Measurements from ENCODE around the gene NRXN3.
A peak's percentile ranks its signal among the peaks of the same experiment; 100 is the strongest.

NRXN3 gene

DNA sequence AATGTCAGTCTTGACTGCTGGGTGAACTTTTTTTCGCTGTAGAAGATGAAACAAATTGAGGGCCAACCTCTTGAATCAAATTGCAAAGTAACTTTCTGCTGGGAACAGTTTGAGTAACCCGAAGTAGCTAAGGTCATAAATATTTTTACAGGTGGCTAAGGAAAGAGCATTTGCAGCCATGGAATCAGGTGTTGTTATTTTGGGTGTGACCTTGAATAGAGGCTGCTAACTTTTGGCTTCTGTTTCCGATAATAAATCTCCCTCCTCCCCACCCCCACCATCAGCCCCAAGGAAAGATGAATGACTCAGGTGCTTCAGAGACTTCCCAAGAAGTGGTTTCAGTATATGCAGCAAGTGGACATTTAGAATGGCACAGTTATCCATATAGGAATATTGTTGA, 1469.4 kb downstream of the NRXN3 start:
- TF ChIP-seq, protein P1, sequence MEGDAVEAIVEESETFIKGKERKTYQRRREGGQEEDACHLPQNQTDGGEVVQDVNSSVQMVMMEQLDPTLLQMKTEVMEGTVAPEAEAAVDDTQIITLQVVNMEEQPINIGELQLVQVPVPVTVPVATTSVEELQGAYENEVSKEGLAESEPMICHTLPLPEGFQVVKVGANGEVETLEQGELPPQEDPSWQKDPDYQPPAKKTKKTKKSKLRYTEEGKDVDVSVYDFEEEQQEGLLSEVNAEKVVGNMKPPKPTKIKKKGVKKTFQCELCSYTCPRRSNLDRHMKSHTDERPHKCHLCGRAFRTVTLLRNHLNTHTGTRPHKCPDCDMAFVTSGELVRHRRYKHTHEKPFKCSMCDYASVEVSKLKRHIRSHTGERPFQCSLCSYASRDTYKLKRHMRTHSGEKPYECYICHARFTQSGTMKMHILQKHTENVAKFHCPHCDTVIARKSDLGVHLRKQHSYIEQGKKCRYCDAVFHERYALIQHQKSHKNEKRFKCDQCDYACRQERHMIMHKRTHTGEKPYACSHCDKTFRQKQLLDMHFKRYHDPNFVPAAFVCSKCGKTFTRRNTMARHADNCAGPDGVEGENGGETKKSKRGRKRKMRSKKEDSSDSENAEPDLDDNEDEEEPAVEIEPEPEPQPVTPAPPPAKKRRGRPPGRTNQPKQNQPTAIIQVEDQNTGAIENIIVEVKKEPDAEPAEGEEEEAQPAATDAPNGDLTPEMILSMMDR (IDR thresholded peaks at IDR 0.05) = no peak
- Mint-ChIP-seq H3K27me3 (ENCODE audit: low read depth, poor library complexity) (peaks cover 4% of the 10 kb centered on the region), H3K4me1 (peaks cover 36% of the 10 kb centered on the region), H3K9me3 (peaks cover 3% of the 10 kb centered on the region), H3K27ac (peak overlapping the region; percentile 60), H3K36me3 (ENCODE audit: low read depth) (no peaks in the 10 kb centered on the region), H3K4me3 (no peak overlapping the region)
- DNase-seq = no peak

DNA sequence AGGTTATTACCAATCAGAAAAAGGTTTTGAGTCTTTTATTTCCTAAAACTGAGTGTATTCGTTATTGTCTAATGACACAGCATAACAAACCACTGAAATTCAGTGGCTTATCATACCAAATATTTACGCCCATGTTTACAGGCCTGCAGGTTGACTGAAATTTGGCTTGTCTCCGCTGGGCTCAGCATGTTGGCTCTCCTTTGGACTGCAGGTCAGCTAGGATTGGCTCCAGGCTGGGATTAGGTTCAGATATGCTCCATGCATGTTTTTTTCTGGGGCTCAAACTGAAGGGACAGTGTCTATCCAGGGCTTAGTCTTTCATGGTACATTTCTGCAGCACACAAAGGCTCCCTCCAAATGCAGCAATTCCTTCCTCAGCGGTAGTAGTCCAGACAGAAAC, 1471.2 kb downstream of the NRXN3 start:
- H3K27ac Mint-ChIP-seq = no peak overlapping the region
- H3K4me3 Mint-ChIP-seq = no peak overlapping the region
- H3K9me3 Mint-ChIP-seq = no peaks in the 10 kb centered on the region
- peaks cover 4% of the 10 kb centered on the region for H3K27me3 Mint-ChIP-seq (ENCODE audit: low read depth, poor library complexity)
- peaks cover 36% of the 10 kb centered on the region for H3K4me1 Mint-ChIP-seq
- no peak for DNase-seq
- no peaks in the 10 kb centered on the region for H3K36me3 Mint-ChIP-seq (ENCODE audit: low read depth)
- TF ChIP-seq, protein P1 (IDR thresholded peaks at IDR 0.05) = no peak

DNA sequence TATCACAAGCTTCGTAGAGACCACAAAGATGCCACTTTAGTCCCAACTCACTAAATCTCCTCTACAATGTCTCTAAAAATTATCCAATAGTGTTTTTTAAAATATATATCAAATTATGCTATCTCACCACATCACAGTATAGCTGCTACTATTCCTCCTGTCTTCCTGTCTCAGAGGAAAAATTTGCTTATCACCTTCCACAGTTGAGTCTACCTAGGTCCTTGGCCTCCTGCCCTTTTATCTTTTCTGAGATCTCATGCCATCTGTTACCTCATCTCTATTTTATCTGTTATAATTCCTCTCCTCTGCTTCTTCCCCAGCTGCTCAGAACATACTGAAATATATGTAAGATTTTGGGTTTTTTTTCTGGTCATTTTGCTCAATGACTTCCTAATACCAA, 1473.0 kb downstream of the NRXN3 start:
- Mint-ChIP-seq H3K9me3 (no peaks in the 10 kb centered on the region), H3K4me1 (peaks cover 33% of the 10 kb centered on the region), H3K4me3 (no peak overlapping the region), H3K36me3 (ENCODE audit: low read depth) (no peaks in the 10 kb centered on the region), H3K27ac (no peak overlapping the region), H3K27me3 (ENCODE audit: low read depth, poor library complexity) (peaks cover 4% of the 10 kb centered on the region)
- TF ChIP-seq, protein P1 (IDR thresholded peaks at IDR 0.05) = no peak
- DNase-seq = no peak

DNA sequence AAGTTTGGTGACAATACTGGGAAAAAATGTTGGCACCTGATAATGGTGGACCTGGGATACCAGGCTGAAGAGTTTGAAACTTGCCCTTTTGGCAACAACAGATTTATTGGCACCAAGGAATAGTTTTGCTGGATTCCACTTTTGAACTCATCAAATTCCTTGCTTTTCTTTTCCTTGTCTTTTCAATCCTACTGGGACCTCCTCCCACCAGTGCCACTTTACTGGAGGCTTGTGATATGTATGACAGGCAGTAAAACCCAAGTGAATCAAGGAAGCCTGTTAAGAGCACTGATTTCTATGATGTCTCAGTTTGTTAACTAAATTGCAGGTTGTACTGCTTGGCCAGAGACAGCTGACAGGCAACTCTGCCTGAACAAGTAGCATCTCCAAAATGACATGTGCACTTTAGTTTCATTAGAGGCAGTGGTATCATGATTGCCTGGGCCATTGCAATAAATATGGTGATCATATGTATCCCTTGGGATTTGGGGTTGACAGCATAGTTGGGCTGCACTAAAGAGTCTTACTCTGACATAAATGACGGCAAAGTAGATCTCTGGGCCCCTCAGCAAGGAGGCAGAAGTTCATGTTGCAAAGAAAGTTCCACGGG, 1475.7 kb downstream of the NRXN3 start:
- H3K36me3 Mint-ChIP-seq (ENCODE audit: low read depth) = peaks cover 4% of the 10 kb centered on the region
- no peak overlapping the region for H3K4me3 Mint-ChIP-seq
- H3K27me3 Mint-ChIP-seq (ENCODE audit: low read depth, poor library complexity) = peaks cover 4% of the 10 kb centered on the region
- H3K4me1 Mint-ChIP-seq = peaks cover 20% of the 10 kb centered on the region
- H3K27ac Mint-ChIP-seq = peak overlapping the region; percentile 68
- TF ChIP-seq, protein P1 (IDR thresholded peaks at IDR 0.05) = no peak
- no peak for DNase-seq
- H3K9me3 Mint-ChIP-seq = no peaks in the 10 kb centered on the region

DNA sequence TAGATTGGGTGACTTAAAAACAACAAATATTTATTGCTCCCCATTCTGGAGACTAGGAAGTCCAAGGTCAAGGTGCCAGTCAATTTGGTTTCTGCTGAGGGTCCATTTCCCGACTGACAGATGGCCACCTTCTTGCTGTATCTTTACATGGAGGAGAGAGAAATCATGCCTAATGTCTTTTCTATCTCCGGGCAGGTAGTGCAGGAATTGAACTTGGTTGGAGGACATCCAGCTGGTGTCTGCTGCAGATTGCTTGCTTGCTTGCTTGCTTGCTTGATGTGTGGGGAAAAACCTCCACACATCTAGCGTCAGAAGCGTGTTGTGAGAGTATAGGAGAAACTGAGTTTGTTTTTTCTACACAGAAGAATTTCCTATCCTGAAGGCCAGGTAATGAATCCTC, 1479.7 kb downstream of the NRXN3 start:
- TF ChIP-seq, protein P1 (IDR thresholded peaks at IDR 0.05) = no peak
- peaks cover 6% of the 10 kb centered on the region for H3K4me1 Mint-ChIP-seq
- no peak overlapping the region for H3K27ac Mint-ChIP-seq
- no peak for DNase-seq
- no peaks in the 10 kb centered on the region for H3K27me3 Mint-ChIP-seq (ENCODE audit: low read depth, poor library complexity)
- H3K9me3 Mint-ChIP-seq = peaks cover 10% of the 10 kb centered on the region
- peaks cover 14% of the 10 kb centered on the region for H3K36me3 Mint-ChIP-seq (ENCODE audit: low read depth)
- H3K4me3 Mint-ChIP-seq = no peak overlapping the region

Data from nephron progenitor cell (in vitro differentiated cells).